Keratinocyte (primary cell): ENCODE data around the gene SNTG2. TPM values are rescaled to one million over a fixed set of nuclear protein-coding genes. Genes with fewer than 3 reads are reported as not detected.

Experiments used
- DNase-seq: peaks from one replicate; pipeline ENCODE4 v3.0.0-alpha.2; 2011; ENCODE audit warnings: low read depth, missing footprints, low spot score
- FAIRE-seq: peaks from 2 replicates; lab custom pipeline; 2011; peaks lifted over from hg19 to GRCh38; lab: Jason Lieb, UNC
- H2AFZ ChIP-seq: 2 replicates; pipeline ENCODE4 v1.6.0; 2012; ENCODE audit warnings: low read length, control low read depth, inconsistent platforms; ENCODE audit not compliant: control insufficient read depth
- H3K27ac ChIP-seq: 2 replicates; pipeline ENCODE4 v1.5.1; 2011; ENCODE audit warnings: low read length; ENCODE audit not compliant: control insufficient read depth, insufficient read depth
- H3K27me3 ChIP-seq: 3 replicates; pipeline ENCODE4 v1.6.0; 2011; ENCODE audit warnings: low read length; ENCODE audit not compliant: control insufficient read depth, insufficient read depth; ENCODE audit errors: extremely low read depth
- H3K36me3 ChIP-seq, 2 experiments: 2 replicates in 1 of 2; 3 replicates in 1 of 2; pipeline ENCODE4 v1.5.1; 2011; ENCODE audit warnings: low read length in 2 of 2, mild to moderate bottlenecking in 1 of 2; ENCODE audit not compliant: control insufficient read depth in 2 of 2, insufficient read depth in 2 of 2; ENCODE audit errors: extremely low read depth in 1 of 2
- H3K4me1 ChIP-seq: 3 replicates; pipeline ENCODE4 v1.5.1; 2011; ENCODE audit warnings: low read length; ENCODE audit not compliant: control insufficient read depth, insufficient read depth; ENCODE audit errors: extremely low read depth
- H3K4me2 ChIP-seq: 3 replicates; pipeline ENCODE4 v1.6.0; 2011; ENCODE audit warnings: low read depth, low read length; ENCODE audit not compliant: control insufficient read depth, insufficient read depth; ENCODE audit errors: extremely low read depth
- H3K4me3 ChIP-seq, 3 experiments: fragments of 200-600 bp in 1 of 3; sonication (generic) in 1 of 3; 2 replicates in 2 of 3; 3 replicates in 1 of 3; pipeline ENCODE4 v1.5.1; 2011 to 2016; ENCODE audit warnings: low read length in 3 of 3, mild to moderate bottlenecking in 3 of 3, control low read depth in 2 of 3, inconsistent platforms in 1 of 3, low read depth in 1 of 3, mixed read lengths in 1 of 3, mixed run types in 1 of 3, moderate library complexity in 1 of 3; ENCODE audit not compliant: control insufficient read depth in 2 of 3, insufficient read depth in 2 of 3; ENCODE audit errors: extremely low read depth in 1 of 3
- H3K79me2 ChIP-seq: 2 replicates; pipeline ENCODE4 v1.6.0; 2012; ENCODE audit warnings: low read length; ENCODE audit not compliant: control insufficient read depth, insufficient read depth
- H3K9ac ChIP-seq: 3 replicates; pipeline ENCODE4 v1.6.0; 2011; ENCODE audit warnings: low read length; ENCODE audit not compliant: control insufficient read depth, insufficient read depth; ENCODE audit errors: extremely low read depth
- H3K9me1 ChIP-seq: 3 replicates; pipeline ENCODE4 v1.6.0; 2011; ENCODE audit warnings: low read length; ENCODE audit not compliant: control insufficient read depth, insufficient read depth; ENCODE audit errors: extremely low read depth
- H3K9me3 ChIP-seq: 2 replicates; pipeline ENCODE4 v1.5.1; 2012; ENCODE audit warnings: low read depth, low read length; ENCODE audit not compliant: control insufficient read depth
- H4K20me1 ChIP-seq: 3 replicates; pipeline ENCODE4 v1.6.0; 2011; ENCODE audit warnings: low read length; ENCODE audit not compliant: control insufficient read depth, insufficient read depth; ENCODE audit errors: extremely low read depth
- CTCF ChIP-seq, 3 experiments: IDR thresholded peaks in 1 of 3; conservative IDR thresholded peaks in 1 of 3; optimal IDR thresholded peaks in 1 of 3; 2 replicates in 2 of 3; 3 replicates in 1 of 3; pipeline versions ENCODE3 to v1.5.1; 2011; ENCODE audit warnings: low read length in 3 of 3, mild to moderate bottlenecking in 3 of 3, moderate library complexity in 2 of 3, control low read depth in 1 of 3, inconsistent platforms in 1 of 3; ENCODE audit not compliant: insufficient read depth in 2 of 3; ENCODE audit errors: extremely low read depth in 1 of 3
- EZH2 ChIP-seq: IDR thresholded peaks from one replicate; pipeline ENCODE4 v1.6.1; 2012; ENCODE audit warnings: inconsistent platforms, mild to moderate bottlenecking, low read length, moderate library complexity
- dilution Hi-C: fragments of 300-500 bp; cut with MboI; formaldehyde crosslinking; loops from one replicate; pipeline ENCODE4 v1.7.0; 2020; ENCODE audit warnings: low sequenced_read_pairs; ENCODE audit not compliant: extremely low pct_ligation_motif_present
- polyA plus RNA-seq, 5 experiments: library from polyadenylated mRNA; depleted of rRNA in 3 of 5; stranded (reverse) in 3 of 5; stranded (forward) in 1 of 5; unstranded in 1 of 5; fragments of >200 nt; gene quantifications; 1 replicate in 1 of 5; 2 replicates in 3 of 5; 3 replicates in 1 of 5; pipeline versions ENCODE4 v1.2.1 to v1.2.3, GENCODE V29; 2011 to 2012; ENCODE audit warnings: missing spikeins in 2 of 5, low read depth in 1 of 5, low replicate concordance in 1 of 5

The SNTG2 gene
- polyA plus RNA-seq, 1 donor (not counting 4 experiments of a cell fraction or from before 2014, with no cell fraction given): not detected

- H3K79me2 ChIP-seq: no peaks in the 10 kb centered on the region
- H3K4me2 ChIP-seq: no peak overlapping the region
- DNase-seq (no peak), FAIRE-seq (no peak)
- H3K36me3 ChIP-seq: no peaks in the 10 kb centered on the region
- H3K9me3 ChIP-seq: peaks cover 3% of the 10 kb centered on the region
- no peaks in the 10 kb centered on the region for H3K27me3 ChIP-seq
- H3K4me3 ChIP-seq: no peak overlapping the region
- no peak for TF ChIP-seq EZH2
- no peak for TF ChIP-seq CTCF (optimal IDR thresholded peaks at IDR 0.05 in 1 of 3, IDR thresholded peaks at IDR 0.05 in 1 of 3, conservative IDR thresholded peaks at IDR 0.05 in 1 of 3; ENCODE audit: extremely low read depth in 1 of 3, insufficient read depth in 2 of 3, low read length in 3 of 3)
- H3K27ac ChIP-seq: no peak overlapping the region
- no peaks in the 10 kb centered on the region for H3K9me1 ChIP-seq
- H2AFZ ChIP-seq: no peak overlapping the region
- H4K20me1 ChIP-seq: no peaks in the 10 kb centered on the region
- no peak overlapping the region for H3K9ac ChIP-seq
- H3K4me1 ChIP-seq: no peaks in the 10 kb centered on the region
- dilution Hi-C loops: no loop called here
Measured at GRCh38 chr2:1156059-1156458, 205.4 kb downstream of the SNTG2 start.

- TF ChIP-seq CTCF (optimal IDR thresholded peaks at IDR 0.05 in 1 of 3, IDR thresholded peaks at IDR 0.05 in 1 of 3, conservative IDR thresholded peaks at IDR 0.05 in 1 of 3; ENCODE audit: extremely low read depth in 1 of 3, insufficient read depth in 2 of 3, low read length in 3 of 3) (no peak), EZH2 (no peak)
- H3K4me3 ChIP-seq: no peak overlapping the region
- no peak for DNase-seq
- H3K4me1 ChIP-seq: no peaks in the 10 kb centered on the region
- H2AFZ ChIP-seq: no peak overlapping the region
- H3K4me2 ChIP-seq: no peak overlapping the region
- no peak overlapping the region for H3K9ac ChIP-seq
- no peaks in the 10 kb centered on the region for H3K9me1 ChIP-seq
- no peaks in the 10 kb centered on the region for H3K36me3 ChIP-seq
- no peaks in the 10 kb centered on the region for H3K79me2 ChIP-seq
- H3K27ac ChIP-seq: no peak overlapping the region
- FAIRE-seq: no peak
- dilution Hi-C loops: no loop called here
- H4K20me1 ChIP-seq: no peaks in the 10 kb centered on the region
- no peaks in the 10 kb centered on the region for H3K27me3 ChIP-seq
- H3K9me3 ChIP-seq: peaks cover 3% of the 10 kb centered on the region
Measured at GRCh38 chr2:1156531-1156930, 205.9 kb downstream of the SNTG2 start.
